Right cardiac atrium (tissue), 5 donors: ENCODE data around the gene MAB21L4. TPM values are rescaled to one million over a fixed set of nuclear protein-coding genes. Genes with fewer than 3 reads are reported as not detected.

Experiments used
- ATAC-seq, 2 donors: fragments of 200-7000 bp; cut with Tn5 transposase; one replicate each; pipeline versions ENCODE4 v1.8.0 to v1.9.1; 2020; ENCODE audit warnings: moderate library complexity in 2 of 2, mild to moderate bottlenecking in 1 of 2
- DNase-seq, 3 donors: peaks; one replicate each; pipeline ENCODE4 v3.0.0-alpha.2; 2020
- H3K27ac ChIP-seq: one replicate; pipeline ENCODE4 v1.5.1; 2013; ENCODE audit warnings: mild to moderate bottlenecking, low read length, control low read depth, moderate library complexity
- H3K27me3 ChIP-seq: one replicate; pipeline ENCODE4 v1.6.1; 2013; ENCODE audit not compliant: control insufficient read depth, insufficient read depth
- H3K4me1 ChIP-seq: one replicate; pipeline ENCODE4 v1.6.1; 2013; ENCODE audit warnings: low read length; ENCODE audit not compliant: control insufficient read depth, insufficient read depth
- H3K4me3 ChIP-seq: one replicate; pipeline ENCODE4 v1.5.1; 2013; ENCODE audit warnings: low read length, control low read depth
- H3K9me3 ChIP-seq: one replicate; pipeline ENCODE4 v1.6.1; 2013; ENCODE audit warnings: low read length; ENCODE audit not compliant: control insufficient read depth
- whole genome bisulfite sequencing: extraction: QIAGEN DNeasy Blood & Tissue Kit; methylation state at CpG from one replicate; pipeline ENCODE4 v1.1.7; 2013; 5-methylcytosine and 5-hydroxymethylcytosine counted together
- intact Hi-C, 4 donors: fragments of 100-400 bp; cut with DNase I; formaldehyde crosslinking; loops; one replicate each; pipeline versions ENCODE4 v1.11.0 to v1.14.0; 2022 to 2023
- polyA plus RNA-seq: library from polyadenylated mRNA; stranded (reverse); fragments of 200-250 nt; gene quantifications from one replicate; pipeline ENCODE4 v1.2.3, GENCODE V29; 2013
- total RNA-seq, 4 donors: library from RNA; stranded (reverse); fragmentation: NEBNext Ultra II Directional; extraction: Animal tissue kit (Norgen Biotek cat#: 25700); gene quantifications; one replicate each; pipeline ENCODE4 v1.2.1, GENCODE V29; 2021
- donor health status: healthy with polysubstance abuse.
- donor health status: DM: no; HTN: yes; CAD: no.
- donor health status: DM: no; HTN: no; CAD: no.
- donor health status: DM: no; HTN: yes; CAD: no; lungs with severe emphysema.
- donor health status: DM: yes; HTN: yes; CAD: no.

The MAB21L4 gene
- total and polyA plus RNA-seq, 5 donors: not detected

GRCh38 chr2:240889601-240890560, 6.1 kb downstream of the MAB21L4 start:
- ATAC-seq: no peak
- intact Hi-C loops: no loop called here
- WGBS: 86% methylated on average over 38 of the region's 38 CpGs
- H3K4me3 ChIP-seq: no peak overlapping the region
- no peaks in the 10 kb centered on the region for H3K9me3 ChIP-seq
- no peaks in the 10 kb centered on the region for H3K4me1 ChIP-seq
- peak; percentile 8 to 37 (median 35) for DNase-seq
- H3K27me3 ChIP-seq: no peaks in the 10 kb centered on the region
- H3K27ac ChIP-seq: no peak overlapping the region

GRCh38 chr2:240888890-240889573, 6.9 kb downstream of the MAB21L4 start:
- DNase-seq (peak; percentile 6 to 25 (median 13)), ATAC-seq (no peak)
- Histone ChIP-seq H3K27ac (no peak overlapping the region), H3K4me1 (no peaks in the 10 kb centered on the region), H3K4me3 (no peak overlapping the region), H3K9me3 (no peaks in the 10 kb centered on the region), H3K27me3 (no peaks in the 10 kb centered on the region)
- intact Hi-C loops: no loop called here
- 85% methylated on average over 11 of the region's 11 CpGs for WGBS

GRCh38 chr2:240888130-240888889, 7.6 kb downstream of the MAB21L4 start:
- Histone ChIP-seq H3K9me3 (no peaks in the 10 kb centered on the region), H3K27me3 (no peaks in the 10 kb centered on the region), H3K27ac (no peak overlapping the region), H3K4me1 (no peaks in the 10 kb centered on the region), H3K4me3 (no peak overlapping the region)
- intact Hi-C loops: no loop called here
- DNase-seq (peak; percentile 4 to 49 (median 24)), ATAC-seq (no peak)
- WGBS: 88% methylated on average over 37 of the region's 37 CpGs

GRCh38 chr2:240887631-240888030, 8.3 kb downstream of the MAB21L4 start:
- H3K27ac ChIP-seq: no peak overlapping the region
- 88% methylated on average over 4 of the region's 4 CpGs for WGBS
- H3K4me3 ChIP-seq: no peak overlapping the region
- ATAC-seq (no peak), DNase-seq (peak in 2 of 3 donors; percentile 20 to 28)
- no peaks in the 10 kb centered on the region for H3K4me1 ChIP-seq
- intact Hi-C loops: no loop called here
- H3K27me3 ChIP-seq: no peaks in the 10 kb centered on the region
- no peaks in the 10 kb centered on the region for H3K9me3 ChIP-seq

GRCh38 chr2:240886678-240887609, 9.0 kb downstream of the MAB21L4 start:
- H3K9me3 ChIP-seq: no peaks in the 10 kb centered on the region
- peak in 2 of 3 donors; percentile 16 to 49 for DNase-seq
- WGBS: 77% methylated on average over 18 of the region's 18 CpGs
- no peak overlapping the region for H3K27ac ChIP-seq
- intact Hi-C loops: no loop called here
- no peak for ATAC-seq
- no peaks in the 10 kb centered on the region for H3K27me3 ChIP-seq
- no peak overlapping the region for H3K4me3 ChIP-seq
- no peaks in the 10 kb centered on the region for H3K4me1 ChIP-seq

GRCh38 chr2:240886023-240886565, 9.9 kb downstream of the MAB21L4 start:
- WGBS: 79% methylated on average over 5 of the region's 5 CpGs
- Histone ChIP-seq H3K4me1 (no peaks in the 10 kb centered on the region), H3K4me3 (no peak overlapping the region), H3K9me3 (no peaks in the 10 kb centered on the region), H3K27me3 (no peaks in the 10 kb centered on the region), H3K27ac (no peak overlapping the region)
- peak in 1 of 3 donors; percentile 11 for DNase-seq
- intact Hi-C loops: no loop called here
- ATAC-seq: no peak

- intact Hi-C loops: no loop called here
- Histone ChIP-seq H3K9me3 (no peaks in the 10 kb centered on the region), H3K4me1 (no peaks in the 10 kb centered on the region), H3K4me3 (no peak overlapping the region), H3K27ac (no peak overlapping the region), H3K27me3 (no peaks in the 10 kb centered on the region)
- peak in 1 of 3 donors; percentile 27 for DNase-seq
- WGBS: 39% methylated on average over 1 of the region's 1 CpG
- ATAC-seq: no peak
Measured at GRCh38 chr2:240885566-240885965, 10.4 kb downstream of the MAB21L4 start.

GRCh38 chr2:240884745-240885144, 11.2 kb downstream of the MAB21L4 start:
- H3K9me3 ChIP-seq: no peaks in the 10 kb centered on the region
- DNase-seq (no peak), ATAC-seq (no peak)
- H3K4me3 ChIP-seq: no peak overlapping the region
- no peaks in the 10 kb centered on the region for H3K4me1 ChIP-seq
- no peaks in the 10 kb centered on the region for H3K27me3 ChIP-seq
- no peak overlapping the region for H3K27ac ChIP-seq
- intact Hi-C loops: no loop called here
- WGBS: 76% methylated on average over 3 of the region's 3 CpGs

GRCh38 chr2:240884221-240884620, 11.7 kb downstream of the MAB21L4 start:
- H3K27ac ChIP-seq: no peak overlapping the region
- no peaks in the 10 kb centered on the region for H3K4me1 ChIP-seq
- no peaks in the 10 kb centered on the region for H3K9me3 ChIP-seq
- ATAC-seq (no peak), DNase-seq (peak in 2 of 3 donors; percentile 21 to 30)
- H3K27me3 ChIP-seq: no peaks in the 10 kb centered on the region
- WGBS: 82% methylated on average over 2 of the region's 2 CpGs
- H3K4me3 ChIP-seq: no peak overlapping the region
- intact Hi-C loops: no loop called here

GRCh38 chr2:240881913-240882312, 14.0 kb downstream of the MAB21L4 start:
- no peak for DNase-seq
- Histone ChIP-seq H3K27ac (no peak overlapping the region), H3K27me3 (no peaks in the 10 kb centered on the region), H3K4me1 (no peaks in the 10 kb centered on the region), H3K9me3 (no peaks in the 10 kb centered on the region), H3K4me3 (no peak overlapping the region)
- intact Hi-C loops: no loop called here
- no peak for ATAC-seq
- 58% methylated on average over 6 of the region's 6 CpGs for WGBS
